HEK293T (cell line): Measurements from ENCODE around the gene ITGB5.

Source experiments
- CTCF ChIA-PET: fragments of 350-600 bp; formaldehyde crosslinking; extraction: SDS; loops from one replicate; lab custom pipeline; 2021; ENCODE audit warnings: antibody characterized with exemption, inconsistent platforms; lab: Yijun Ruan, JAX
- POLR2A ChIA-PET: fragments of 350-600 bp; formaldehyde crosslinking; extraction: SDS; loops from one replicate; lab custom pipeline; 2020; ENCODE audit warnings: antibody characterized with exemption, inconsistent platforms; lab: Yijun Ruan, JAX
- DNase-seq: peaks from one replicate; pipeline ENCODE4 v3.0.0; 2012; ENCODE audit warnings: mixed read lengths; ENCODE audit errors: extremely low spot score
- ARNT ChIP-seq: fragments of 450-650 bp; IDR thresholded peaks from 2 replicates; pipeline ENCODE4 v1.6.1; 2017; ENCODE audit warnings: mild to moderate bottlenecking
- BHLHE40 ChIP-seq: fragments of 450-650 bp; IDR thresholded peaks from 2 replicates; pipeline ENCODE4 v1.6.1; 2016; ENCODE audit warnings: mild to moderate bottlenecking, moderate library complexity, borderline replicate concordance
- CTBP1 ChIP-seq: fragments of 450-650 bp; IDR thresholded peaks from 2 replicates; pipeline ENCODE4 v1.6.1; 2016; ENCODE audit warnings: borderline replicate concordance
- ELF4 ChIP-seq: fragments of 450-650 bp; IDR thresholded peaks from 2 replicates; pipeline ENCODE4 v1.6.1; 2017; ENCODE audit warnings: antibody characterized with exemption
- FOXA1 ChIP-seq: fragments of 450-650 bp; IDR thresholded peaks from 2 replicates; pipeline ENCODE4 v1.6.1; 2016; ENCODE audit warnings: mild to moderate bottlenecking
- FOXK2 ChIP-seq: fragments of 450-650 bp; IDR thresholded peaks from 2 replicates; pipeline ENCODE4 v1.6.1; 2016; ENCODE audit warnings: mild to moderate bottlenecking
- FOXM1 ChIP-seq: fragments of 450-650 bp; IDR thresholded peaks from 2 replicates; pipeline ENCODE4 v1.6.1; 2017; ENCODE audit warnings: mild to moderate bottlenecking, borderline replicate concordance
- HDGF ChIP-seq: fragments of 450-650 bp; IDR thresholded peaks from 2 replicates; pipeline ENCODE4 v1.6.1; 2017; ENCODE audit warnings: antibody characterized with exemption, borderline replicate concordance
- L3MBTL2 ChIP-seq: fragments of 450-650 bp; conservative IDR thresholded peaks from 2 replicates; pipeline ENCODE4 v1.6.1; 2016; ENCODE audit warnings: mild to moderate bottlenecking
- LEF1 ChIP-seq: fragments of 450-650 bp; IDR thresholded peaks from 2 replicates; pipeline ENCODE4 v1.6.1; 2017; ENCODE audit warnings: mild to moderate bottlenecking, borderline replicate concordance
- NFRKB ChIP-seq: fragments of 450-650 bp; IDR thresholded peaks from 2 replicates; pipeline ENCODE4 v1.6.1; 2016; ENCODE audit warnings: mild to moderate bottlenecking, moderate library complexity
- PKNOX1 ChIP-seq: fragments of 450-650 bp; IDR thresholded peaks from 2 replicates; pipeline ENCODE4 v1.6.1; 2016
- SP1 ChIP-seq: fragments of 450-650 bp; IDR thresholded peaks from 2 replicates; pipeline ENCODE4 v1.6.1; 2017
- SUZ12 ChIP-seq: fragments of 450-650 bp; IDR thresholded peaks from 2 replicates; pipeline ENCODE4 v1.6.1; 2016; ENCODE audit warnings: mild to moderate bottlenecking
- TARDBP ChIP-seq: fragments of 450-650 bp; IDR thresholded peaks from 2 replicates; pipeline ENCODE4 v1.6.1; 2016
- ZNF384 ChIP-seq: fragments of 450-650 bp; IDR thresholded peaks from 2 replicates; pipeline ENCODE4 v1.6.1; 2016

The ITGB5 gene

GRCh38 chr3:124927574-124928045, 40.4 kb upstream of the ITGB5 start:
- CTCF ChIA-PET: interaction anchor here (0.7 to 0.8 kb wide), 2 partner anchors 17 to 78 kb away, joined by 3 to 6 read pairs; no protein-coding TSS in a partner anchor
- no peak for TF ChIP-seq BHLHE40
- TF ChIP-seq ARNT: no peak
- TF ChIP-seq FOXK2: no peak
- no peak for DNase-seq
- POLR2A ChIA-PET: no interaction called here

DNA sequence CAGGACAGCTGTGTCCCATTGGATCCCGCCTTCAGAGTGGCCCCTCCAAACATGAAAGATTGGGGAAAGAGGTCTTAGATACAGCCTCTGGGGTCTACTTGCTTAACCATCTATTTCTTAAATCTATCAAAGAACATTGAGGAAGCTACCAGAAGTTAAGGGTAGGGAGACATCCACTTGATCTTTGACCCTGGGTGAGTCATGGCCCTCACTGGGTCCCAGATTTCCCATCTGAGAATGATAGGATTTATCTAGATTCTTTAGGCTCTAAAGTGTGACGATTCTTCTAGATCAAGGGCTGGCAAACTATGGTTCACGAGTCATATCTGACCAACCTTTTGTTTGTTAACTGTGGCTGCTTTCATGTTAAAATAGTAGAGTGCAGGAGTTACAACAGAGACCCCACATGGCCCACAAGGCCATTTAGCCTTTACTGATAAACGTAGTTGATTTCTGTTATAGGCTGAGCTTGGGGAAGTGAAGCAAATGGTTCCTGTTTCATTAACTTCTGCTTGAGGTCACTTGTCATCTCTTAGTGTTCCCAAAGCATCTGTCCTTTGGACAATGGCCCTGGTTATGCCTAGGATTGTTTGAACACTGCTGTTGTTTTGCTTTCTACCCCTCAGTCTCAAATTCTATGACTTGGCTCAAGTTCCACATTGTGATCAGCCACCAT, 39.4 kb upstream of the ITGB5 start:
- no peak for DNase-seq
- ChIA-PET CTCF (interaction anchor here (0.6 to 0.7 kb wide), 2 partner anchors 17 to 236 kb away, joined by 3 to 6 read pairs; no protein-coding TSS in a partner anchor), POLR2A (no interaction called here)
- TF ChIP-seq ARNT (no peak), ELF4 (no peak), BHLHE40 (no peak), FOXA1 (no peak), LEF1 (no peak), ZNF384 (no peak), FOXM1 (no peak)

GRCh38 chr3:124924741-124925140, 37.6 kb upstream of the ITGB5 start:
- TF ChIP-seq ELF4 (no peak), FOXK2 (no peak), CTBP1 (no peak), FOXA1 (no peak), NFRKB (no peak), L3MBTL2 (no peak), ZNF384 (no peak), SUZ12 (no peak), HDGF (no peak), LEF1 (no peak), ARNT (no peak), SP1 (no peak), TARDBP (no peak), PKNOX1 (no peak), BHLHE40 (no peak), FOXM1 (no peak)
- ChIA-PET CTCF (interaction anchor here (1.4 kb wide), 1 partner anchor 661 kb away, joined by 4 read pairs; no protein-coding TSS in a partner anchor), POLR2A (no interaction called here)
- no peak for DNase-seq

DNA sequence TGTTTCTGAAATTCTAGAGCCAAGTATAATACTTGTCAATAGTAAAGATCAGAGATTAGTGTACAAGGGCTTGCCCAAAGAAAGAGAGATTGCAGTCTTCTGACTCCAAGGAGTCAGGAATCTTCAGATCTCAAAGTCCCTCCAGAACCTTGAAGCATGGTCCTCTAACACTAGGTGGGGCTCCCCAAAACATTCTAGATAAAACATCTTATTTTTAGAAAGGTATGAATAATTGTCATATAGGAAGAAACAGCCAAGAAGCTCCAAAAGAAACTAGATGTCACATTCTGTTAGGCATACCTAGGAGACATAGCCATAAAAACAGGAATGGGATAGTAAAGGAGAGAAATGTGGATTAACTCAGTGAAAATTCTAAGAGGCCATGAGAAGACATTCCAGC, 36.7 kb upstream of the ITGB5 start:
- ChIA-PET CTCF (interaction anchor here (0.6 to 1.4 kb wide), 2 partner anchors 23 to 662 kb away, joined by 3 to 4 read pairs; no protein-coding TSS in a partner anchor), POLR2A (no interaction called here)
- no peak for DNase-seq
- TF ChIP-seq L3MBTL2: no peak
- TF ChIP-seq NFRKB: no peak
- TF ChIP-seq FOXM1: no peak
- TF ChIP-seq ELF4: no peak
- no peak for TF ChIP-seq CTBP1
- no peak for TF ChIP-seq ARNT
- TF ChIP-seq ZNF384: no peak
- no peak for TF ChIP-seq FOXK2
- TF ChIP-seq PKNOX1: no peak

GRCh38 chr3:124920718-124921117, 33.6 kb upstream of the ITGB5 start:
- POLR2A ChIA-PET: no interaction called here
- CTCF ChIA-PET: interaction anchor here (0.7 kb wide), 1 partner anchor 1326 kb away, joined by 3 read pairs; no protein-coding TSS in a partner anchor
- no peak for TF ChIP-seq ELF4
- TF ChIP-seq ARNT: no peak
- no peak for TF ChIP-seq FOXK2
- TF ChIP-seq HDGF: no peak
- no peak for TF ChIP-seq ZNF384
- TF ChIP-seq L3MBTL2: no peak
- no peak for TF ChIP-seq FOXA1
- TF ChIP-seq PKNOX1: no peak
- no peak for TF ChIP-seq FOXM1
- TF ChIP-seq TARDBP: no peak
- TF ChIP-seq BHLHE40: no peak
- no peak for TF ChIP-seq CTBP1
- no peak for TF ChIP-seq LEF1
- no peak for TF ChIP-seq SP1
- no peak for TF ChIP-seq NFRKB
- TF ChIP-seq SUZ12: no peak

GRCh38 chr3:124919756-124920155, 32.6 kb upstream of the ITGB5 start:
- POLR2A ChIA-PET: no interaction called here
- DNase-seq: no peak
- CTCF ChIA-PET: interaction anchor here (0.7 kb wide), 1 partner anchor 1327 kb away, joined by 3 read pairs; no protein-coding TSS in a partner anchor
- TF ChIP-seq CTBP1 (no peak), FOXK2 (no peak), ARNT (no peak), LEF1 (no peak), L3MBTL2 (no peak), SUZ12 (no peak), FOXA1 (no peak), PKNOX1 (no peak), ZNF384 (no peak), BHLHE40 (no peak), TARDBP (no peak), HDGF (no peak), ELF4 (no peak), FOXM1 (no peak), SP1 (no peak), NFRKB (no peak)

More at GRCh38 chr3:124920718-124921117, 33.6 kb upstream of the ITGB5 start:
- no peak for DNase-seq
